Activated naive CD4-positive, alpha-beta T cell treated with Interleukin-2 at 50 U/mL for 16 hours (primary cell): Measurements from ENCODE around the gene ELMO1.

ENCODE experiments used
- DNase-seq: peaks from one replicate; pipeline ENCODE4 v3.0.0-alpha.2; 2020

Gene ELMO1

DNA sequence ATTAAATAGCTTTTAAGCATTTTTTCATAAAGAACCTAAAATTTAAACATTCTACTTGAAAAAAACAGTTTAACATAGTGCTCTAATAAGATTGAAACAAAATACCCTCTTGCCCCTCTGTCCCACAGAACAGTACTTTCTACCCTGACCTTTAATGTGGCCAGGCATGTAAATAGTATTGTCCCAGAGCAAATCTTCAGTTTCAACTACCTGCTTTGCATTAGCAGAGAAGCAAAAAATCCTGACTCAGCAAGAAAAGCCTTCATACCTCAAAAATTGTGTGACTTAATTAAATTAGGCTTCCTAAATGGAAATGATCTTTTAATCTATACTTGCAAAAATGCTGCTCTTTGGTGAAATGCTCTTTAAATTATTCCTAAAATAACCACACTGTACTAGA, 487.0 kb downstream of the ELMO1 start:
- no peak for DNase-seq

DNA sequence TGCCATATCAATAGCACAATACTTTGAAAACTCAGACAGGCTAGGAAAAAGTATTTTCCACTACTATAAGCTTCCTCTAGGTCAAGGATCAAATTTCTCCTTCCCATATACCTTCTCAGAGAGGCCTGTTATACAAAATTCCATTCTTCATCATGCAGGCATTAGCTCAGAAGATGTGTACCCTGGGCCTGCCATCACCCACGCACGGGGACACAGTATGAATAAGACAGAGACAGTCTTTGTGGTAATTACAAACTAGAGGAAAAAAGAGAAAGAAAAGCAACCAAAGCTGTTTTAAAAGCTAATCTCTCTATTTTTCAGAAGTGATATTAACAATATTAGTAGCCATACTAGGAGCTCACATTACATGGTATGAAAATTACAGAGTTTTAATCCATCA, 487.6 kb downstream of the ELMO1 start:
- DNase-seq, result peak; percentile 26

DNA sequence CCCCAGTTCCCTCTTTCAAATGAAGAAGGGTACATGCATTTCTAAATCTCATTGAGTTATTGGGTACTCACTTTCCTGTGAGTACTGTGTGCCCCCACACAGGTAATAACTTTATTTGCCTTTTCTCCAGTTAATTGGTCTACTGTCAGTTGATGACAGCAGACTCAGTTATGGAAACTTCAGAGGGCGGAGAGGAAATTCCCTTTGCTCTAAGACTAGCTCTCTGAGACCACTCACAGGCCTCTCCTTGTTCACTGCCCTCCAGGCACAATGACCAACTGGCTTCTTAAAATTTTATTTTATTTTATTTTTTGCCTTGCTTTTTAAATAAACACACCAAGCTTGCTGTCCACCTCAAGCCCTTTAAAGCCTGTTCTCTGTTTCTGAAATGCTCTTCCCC, 488.6 kb downstream of the ELMO1 start:
- no peak for DNase-seq

DNA sequence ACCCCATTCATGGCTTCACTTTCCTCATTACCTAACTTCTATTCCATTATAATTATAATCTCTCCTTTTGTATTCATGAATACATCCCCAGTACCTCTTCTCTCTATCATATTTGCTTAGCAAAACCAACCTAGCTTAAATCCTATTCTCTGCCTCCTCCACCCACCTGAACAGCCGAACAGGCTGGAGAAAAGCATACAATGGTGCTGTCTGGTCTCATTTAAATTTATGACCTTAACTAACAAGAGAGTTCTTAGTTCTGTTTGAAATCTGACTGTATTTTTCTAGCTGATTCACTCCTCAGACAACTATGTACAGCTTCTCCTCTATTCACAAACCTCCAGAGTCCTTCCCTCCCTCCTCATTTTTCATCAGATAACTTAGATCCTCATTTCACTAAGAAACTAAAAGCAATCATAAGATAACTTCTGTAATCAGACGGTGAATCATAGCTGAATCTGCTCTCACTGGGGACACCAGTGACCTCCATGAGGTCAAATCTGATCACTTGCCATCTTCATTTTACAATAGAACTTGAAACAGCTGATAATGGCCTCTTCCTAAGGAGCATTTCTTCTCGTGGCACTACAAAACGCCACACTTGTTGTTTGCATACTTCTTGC, 490.4 kb downstream of the ELMO1 start:
- DNase-seq, result no peak

DNA sequence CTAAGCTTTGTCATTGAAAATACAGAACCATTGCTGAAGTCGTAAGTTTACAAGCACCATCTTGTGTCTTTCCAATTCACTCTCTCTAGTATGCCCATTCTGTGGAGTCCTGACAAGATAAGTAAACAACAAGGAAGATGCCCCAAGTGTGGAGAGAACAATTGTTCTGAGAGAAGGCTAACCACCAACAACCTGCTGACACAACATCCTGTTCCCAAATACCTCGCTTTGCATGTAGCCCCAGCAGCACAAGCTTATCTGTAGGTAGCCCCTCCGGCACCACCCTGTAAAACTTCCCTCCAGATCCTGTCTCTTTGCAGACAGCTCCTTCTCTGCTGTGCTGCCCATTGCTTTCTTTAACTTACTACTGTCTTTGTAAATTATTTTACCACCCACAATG, 491.0 kb downstream of the ELMO1 start:
- DNase-seq, result no peak

DNA sequence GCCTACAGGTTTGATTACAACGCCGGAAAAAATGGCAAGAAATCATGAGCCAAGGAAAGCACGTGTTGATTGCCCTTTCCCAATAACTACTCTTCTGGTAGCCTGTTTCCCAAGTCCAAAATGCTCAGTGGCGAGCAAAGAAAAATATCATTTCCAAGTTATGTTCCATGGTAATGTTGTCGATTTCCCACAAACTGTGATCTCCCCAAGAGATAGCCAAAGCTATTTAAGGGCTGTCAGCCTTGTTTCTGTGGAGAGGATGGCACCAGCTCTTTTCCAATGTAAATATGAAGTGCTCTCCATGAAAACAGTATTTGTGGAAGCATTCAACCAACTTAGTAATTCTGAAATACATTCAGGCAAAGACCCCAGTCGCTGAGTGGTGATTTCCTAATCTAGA, 491.9 kb downstream of the ELMO1 start:
- no peak for DNase-seq

DNA sequence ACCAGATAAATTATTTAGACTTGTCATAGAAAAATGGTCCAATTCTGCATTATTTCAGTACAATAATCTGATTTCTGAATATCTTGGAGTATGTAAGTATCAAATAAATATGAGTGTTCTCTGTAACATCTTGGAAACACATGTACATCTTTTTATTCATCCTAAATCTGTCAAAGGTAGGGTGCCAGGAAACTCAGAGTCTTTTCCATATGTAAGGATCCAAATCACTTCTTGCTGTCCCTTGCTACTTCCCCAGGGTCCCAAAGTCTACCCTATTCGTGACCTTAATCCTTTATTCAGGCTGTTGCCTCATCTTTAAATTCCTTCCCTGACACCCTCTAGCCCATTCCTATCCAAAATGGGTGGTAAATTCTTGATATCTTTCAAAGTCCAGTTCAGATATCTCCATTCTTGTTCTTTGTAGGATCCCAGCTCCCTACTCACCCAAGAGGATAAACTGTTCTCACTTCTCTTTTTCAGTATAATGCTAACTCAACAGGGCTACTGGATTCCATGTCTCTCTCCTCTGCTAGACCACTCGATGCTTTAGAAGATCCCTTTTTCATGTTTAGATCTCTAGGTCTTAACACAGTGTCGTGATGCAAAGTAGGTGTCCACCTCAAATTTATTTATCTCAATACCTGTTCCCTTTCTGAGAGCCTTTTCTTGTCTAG, 493.1 kb downstream of the ELMO1 start:
- DNase-seq, result no peak

DNA sequence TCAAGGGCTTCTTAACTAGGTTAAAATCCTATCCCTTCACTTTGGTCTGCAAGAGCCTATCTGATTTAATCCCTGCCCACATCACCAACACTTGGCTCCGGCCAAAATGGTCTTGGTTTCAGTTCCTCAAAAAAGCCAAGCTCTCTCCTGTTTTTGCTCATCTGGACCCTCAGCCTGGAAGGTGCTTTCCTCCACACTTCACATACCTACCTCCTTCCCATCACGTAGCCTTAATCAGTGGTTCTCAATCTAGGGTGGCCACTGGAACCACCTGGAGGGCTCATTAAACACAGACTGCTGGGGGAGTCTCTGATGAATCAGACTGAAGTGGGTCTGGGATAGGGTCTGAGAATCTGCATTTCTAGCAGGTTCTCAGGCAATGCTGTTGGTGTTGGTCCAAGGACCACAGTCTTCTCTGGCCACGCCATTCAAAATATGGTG, 497.4 kb downstream of the ELMO1 start:
- DNase-seq, result no peak

DNA sequence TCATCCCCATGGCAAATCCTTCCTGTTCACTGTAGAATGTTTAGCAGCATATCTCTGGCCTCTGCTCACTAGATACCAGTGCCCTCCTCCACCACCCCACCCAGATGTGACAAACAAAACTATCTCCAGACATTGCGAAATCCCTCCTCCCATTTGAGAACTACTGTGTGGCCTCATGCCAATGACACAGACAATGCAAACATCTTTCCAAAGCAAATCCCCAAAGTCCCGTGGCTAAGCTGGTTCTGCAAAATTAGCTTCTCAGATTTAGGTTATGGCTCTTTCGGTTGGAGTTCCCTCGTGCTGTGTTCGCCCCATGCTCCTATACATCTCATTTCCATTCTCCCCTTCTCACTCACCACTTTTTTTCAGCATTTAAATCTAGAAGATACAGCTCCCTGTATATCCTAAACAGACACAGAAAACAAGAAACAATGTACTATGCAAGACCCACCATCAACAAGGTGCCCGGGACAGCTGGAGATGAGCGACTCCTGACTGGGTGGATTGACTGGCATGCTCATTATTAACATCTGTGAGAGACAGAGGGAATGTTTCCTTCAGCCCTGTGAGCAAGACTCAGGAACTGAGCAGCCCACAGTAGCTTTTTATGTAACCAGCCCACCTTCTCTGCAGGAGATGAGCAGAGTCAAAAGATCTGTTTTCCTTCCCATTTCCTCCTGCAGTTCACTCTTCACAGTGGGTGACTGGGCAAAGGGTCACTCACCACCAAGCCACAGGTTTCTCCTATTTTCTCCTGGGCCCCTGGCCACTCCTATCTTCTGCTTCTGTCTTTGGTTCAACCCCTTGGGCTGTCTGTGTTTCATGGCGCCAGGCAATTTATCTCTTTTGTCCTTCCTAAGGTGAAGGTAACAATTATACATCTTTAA, 498.7 kb downstream of the ELMO1 start:
- DNase-seq, result no peak

DNA sequence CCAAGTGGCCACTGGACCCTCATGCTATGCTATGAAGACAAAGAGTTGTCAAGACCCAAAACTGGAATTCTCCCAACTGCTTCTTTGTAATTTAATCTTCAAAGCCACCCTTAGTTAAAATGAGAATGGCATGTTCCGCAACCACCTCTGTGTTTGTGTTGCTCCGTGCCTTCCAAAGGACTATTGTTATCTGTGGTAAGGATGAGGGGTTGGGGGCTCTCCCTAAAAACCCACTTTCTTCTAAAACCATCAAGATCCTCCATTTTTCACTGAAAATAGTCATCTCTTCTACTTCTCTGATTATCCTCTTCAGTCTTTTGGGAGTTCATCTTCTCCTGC, 502.3 kb downstream of the ELMO1 start:
- no peak for DNase-seq

DNA sequence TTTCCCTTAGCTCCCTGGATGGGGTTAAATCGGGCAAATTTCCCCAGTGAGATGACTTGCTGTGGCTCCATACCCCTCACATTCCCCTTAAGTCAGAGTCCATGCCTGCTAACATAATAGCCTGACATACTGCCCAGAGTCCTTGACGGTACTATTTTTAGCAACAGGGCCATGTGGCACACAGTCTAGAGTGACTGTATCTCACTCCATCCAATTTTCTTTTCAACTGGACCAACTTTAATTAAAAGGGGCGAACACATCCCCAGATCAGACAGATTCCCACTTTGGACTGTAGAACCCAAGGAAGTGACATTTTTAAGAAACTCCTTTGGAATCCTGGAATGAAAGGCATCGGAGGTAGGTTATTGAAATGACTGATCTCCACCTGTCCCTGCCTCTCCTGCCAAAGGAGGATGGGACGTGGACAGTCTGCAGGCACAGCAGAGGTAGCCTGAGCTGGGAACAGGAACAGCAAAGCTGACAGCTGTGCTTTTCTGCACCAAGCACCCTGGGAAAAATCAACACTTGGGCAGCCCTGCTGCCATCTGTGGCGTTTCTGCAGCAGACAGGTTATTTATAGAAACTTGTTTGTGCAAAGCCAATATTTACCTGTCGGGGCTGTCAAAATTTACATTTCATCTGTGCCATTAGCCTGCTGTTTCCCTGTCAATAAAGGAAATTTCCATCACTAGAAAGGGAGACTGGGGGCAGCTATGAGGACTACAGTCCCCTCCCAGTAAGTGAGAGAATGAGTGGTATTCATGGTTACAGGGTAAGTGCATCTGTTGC, 502.9 kb downstream of the ELMO1 start:
- DNase-seq, result no peak

DNA sequence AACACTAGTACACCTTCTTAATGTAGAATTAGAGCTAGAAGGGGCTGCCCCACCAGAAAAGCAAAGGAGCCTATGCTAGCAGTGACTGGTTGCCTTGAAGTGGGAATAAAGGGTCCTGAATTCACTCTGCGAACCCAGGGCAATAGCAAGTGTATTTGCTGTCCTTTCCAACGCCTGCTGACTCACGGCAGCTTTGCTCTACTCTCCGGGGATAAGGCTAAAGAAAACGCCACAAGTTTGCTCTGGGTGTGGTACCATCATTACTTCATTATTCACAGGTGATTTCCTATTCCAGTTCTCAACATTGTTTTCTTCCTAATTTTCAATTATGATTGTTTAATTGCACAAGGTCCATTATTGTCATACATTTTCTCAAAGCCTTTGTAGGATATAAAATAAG, 503.8 kb downstream of the ELMO1 start:
- DNase-seq, result no peak

DNA sequence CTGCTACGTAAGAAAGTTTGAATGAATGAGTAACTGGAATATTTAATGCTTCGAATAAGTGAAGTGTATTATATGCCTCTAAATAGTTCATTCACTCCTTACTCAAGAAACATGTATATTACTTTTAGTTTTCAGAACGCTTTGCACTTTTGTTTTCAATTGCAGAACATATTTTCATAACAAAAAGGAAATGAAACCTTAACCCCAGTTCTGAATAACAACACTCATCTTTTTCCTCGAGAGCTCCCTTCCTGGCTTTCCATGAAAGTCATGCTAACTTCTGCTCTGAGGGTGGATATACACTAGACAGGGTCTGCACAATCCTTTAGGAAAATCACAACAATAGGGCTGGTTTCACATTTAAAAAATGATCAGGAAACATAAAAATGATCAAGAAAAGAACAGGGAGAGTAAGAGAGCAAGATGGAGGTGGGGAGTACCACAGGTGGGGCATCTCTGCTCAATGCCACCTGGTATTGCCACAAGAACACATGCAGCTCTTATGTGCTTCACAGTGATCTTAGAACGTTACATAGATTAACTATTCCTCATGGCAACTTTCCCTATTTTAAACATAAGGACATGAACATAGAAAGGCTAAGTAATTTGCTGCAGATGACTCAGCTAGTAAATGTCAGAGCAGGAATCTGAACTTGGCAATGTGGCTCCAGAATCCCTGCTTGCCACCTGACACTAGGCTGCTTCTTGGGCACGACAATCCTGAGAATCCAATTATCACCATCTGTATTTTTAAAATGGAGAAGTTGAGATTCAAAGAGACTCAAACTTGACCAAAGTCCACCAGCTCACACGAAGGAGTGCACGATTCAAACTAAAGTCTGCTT, 504.9 kb downstream of the ELMO1 start:
- DNase-seq, result no peak

DNA sequence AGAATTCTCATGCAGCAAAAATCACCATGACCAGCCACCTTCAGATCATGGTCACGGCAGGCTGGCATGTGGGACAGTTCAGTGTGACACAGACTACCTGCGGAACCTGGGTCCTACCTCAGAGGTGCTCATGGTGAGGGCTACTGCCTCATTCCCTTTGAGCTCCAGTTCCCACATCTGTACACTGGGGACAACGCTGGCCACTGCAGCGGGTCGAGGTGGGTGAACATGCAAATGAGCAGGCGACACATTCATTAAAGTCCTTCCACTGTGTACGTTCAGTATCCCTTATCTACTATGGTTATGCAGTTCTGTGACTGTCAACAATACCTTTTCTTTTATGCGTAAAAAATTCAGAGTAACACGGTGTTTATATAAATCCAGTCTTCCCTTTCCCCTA, 505.7 kb downstream of the ELMO1 start:
- DNase-seq, result no peak

DNA sequence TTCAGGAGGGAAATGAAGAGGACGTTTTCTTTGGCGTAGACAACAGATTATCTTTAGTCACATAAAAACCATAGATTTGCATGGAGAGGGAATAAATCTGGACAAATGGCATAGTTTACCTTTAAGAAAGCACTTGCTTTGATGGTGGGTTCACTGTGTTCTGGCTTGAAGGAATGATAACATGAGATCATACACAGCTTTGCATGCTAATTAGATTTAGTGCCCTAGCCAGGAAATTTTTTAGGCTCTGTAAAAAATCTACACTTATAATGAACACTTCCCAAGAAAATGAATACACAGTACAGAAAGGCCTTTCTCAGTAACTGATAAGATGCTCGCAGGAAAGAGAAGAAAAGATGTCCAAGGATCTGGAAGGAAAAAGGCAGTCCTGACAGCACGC, 506.1 kb downstream of the ELMO1 start:
- no peak for DNase-seq

DNA sequence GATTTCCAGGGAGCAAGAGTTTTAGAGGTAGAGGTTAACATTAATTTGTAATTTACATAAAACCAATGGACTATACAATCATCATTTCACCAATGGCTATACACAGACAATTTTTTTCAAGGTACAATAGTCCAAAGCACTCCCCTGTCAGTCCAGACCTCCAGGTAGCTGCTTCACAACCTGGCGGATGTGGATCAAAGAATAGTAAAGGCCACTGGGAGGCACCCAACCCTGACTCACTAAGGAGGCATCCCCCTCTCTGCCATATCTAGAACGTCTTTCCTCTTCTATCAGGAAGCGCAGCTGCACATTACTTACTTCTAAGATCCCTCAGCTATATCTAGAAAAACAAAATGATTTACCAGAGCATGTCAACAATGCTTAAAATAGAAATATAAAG, 506.6 kb downstream of the ELMO1 start:
- no peak for DNase-seq

DNA sequence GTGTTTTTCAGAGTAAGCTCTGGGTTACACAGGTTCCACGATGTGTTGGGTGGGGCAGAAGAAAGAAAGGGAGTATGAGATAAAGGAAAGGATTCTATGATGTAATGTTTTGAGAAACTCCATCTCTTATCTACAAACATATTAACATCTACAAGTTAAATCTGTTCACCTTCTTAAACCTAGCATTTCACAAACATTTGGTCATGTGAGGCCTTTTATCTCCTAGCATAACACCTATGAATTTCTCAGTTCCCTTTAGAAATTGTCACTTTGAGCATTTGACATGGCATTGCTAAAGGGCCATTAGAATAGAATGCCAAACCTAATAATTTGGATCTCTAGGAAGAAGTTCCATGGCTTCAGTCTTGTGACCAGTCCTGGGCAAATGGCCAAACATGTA, 507.3 kb downstream of the ELMO1 start:
- no peak for DNase-seq

DNA sequence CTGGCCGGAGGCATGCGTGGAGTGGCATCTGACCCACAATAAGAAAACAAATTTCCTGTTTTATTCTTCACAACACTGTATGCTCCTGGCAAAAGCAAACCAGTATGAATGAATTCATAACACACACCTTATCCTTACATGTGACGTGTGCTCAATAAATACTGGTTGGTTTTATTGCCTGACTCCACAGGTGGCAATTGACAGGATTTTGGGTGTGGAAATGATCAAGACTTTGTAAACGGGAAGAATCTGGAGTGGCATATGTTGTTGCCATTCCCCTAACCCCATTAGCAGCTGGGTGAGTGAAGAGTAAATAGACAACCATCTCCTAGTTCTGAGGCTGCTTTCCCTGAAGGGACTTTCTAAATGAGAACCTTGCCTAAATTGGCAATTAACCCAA, 508.8 kb downstream of the ELMO1 start:
- no peak for DNase-seq

DNA sequence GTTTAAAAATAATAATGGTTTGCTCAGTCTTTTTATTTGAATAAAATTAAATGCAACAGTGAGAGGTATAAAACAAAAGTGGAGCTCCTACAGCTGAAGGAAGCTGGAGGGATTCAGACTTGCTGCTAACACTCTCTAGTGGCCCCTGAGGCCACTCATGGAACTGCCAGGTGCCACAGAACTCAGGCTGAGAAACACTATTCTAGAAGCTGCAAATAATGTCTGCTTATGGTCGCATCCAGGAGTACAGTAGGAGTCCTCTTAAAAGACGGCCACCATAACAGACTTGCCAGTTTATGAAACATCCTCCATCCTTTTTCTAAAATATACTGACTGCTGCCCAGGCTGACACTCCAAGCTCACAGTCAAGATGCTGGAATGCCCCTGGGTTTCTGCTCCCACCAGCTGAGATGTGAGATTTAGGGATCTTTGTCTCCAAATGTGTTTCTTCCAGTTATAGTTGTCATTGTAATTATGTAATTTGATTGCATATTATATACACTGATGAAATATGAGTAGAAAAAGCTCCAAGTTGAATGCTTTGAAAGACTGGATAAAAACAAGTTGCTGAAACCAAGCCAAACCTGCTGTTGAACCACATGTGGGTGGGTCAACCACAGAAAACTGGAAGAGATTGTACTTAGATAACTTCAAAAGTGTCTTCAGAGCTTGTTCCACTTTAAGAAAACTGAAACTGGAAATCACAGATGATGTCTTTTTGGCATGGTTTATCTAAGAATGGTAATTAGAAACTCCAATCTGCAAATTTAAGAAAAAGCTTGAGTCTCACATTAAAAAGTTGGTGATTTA, 510.7 kb downstream of the ELMO1 start:
- no peak for DNase-seq

DNA sequence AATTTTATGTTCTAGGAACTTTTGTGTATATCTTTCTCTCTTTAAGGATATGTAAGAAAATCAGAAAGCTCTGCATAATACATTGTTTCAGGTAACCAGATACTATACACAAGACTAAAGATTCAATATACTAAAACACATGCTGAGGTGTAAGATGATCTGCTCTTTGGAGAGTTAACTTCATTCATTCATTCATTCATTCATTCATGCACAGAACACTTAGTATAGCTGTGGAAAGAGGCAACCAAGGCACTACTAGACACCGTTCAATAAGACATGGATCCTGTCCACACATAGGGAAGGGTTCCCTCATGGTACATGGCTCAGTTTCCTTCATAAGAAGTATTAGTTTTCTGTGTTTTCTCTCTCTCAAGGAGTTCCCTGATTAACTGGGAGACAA, 516.8 kb downstream of the ELMO1 start:
- no peak for DNase-seq

DNA sequence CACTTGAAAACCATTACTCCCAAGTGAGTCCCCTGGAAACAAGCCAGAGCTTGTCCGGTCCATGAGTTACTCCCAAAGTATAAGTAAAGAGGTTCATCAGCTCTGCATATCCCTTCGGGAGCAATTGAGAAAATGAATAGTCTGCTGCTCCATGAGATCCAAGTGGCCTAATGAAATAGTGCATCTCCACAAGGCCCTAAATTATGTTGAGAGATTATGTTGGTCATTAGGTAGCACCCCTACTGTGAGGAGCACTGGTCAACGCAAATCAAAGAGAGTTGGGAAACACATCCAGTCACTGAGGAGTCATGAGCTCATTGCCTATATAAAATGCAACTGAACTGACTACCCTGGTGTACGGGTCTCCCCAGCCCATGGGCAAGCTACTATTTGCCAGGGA, 518.9 kb downstream of the ELMO1 start:
- no peak for DNase-seq

DNA sequence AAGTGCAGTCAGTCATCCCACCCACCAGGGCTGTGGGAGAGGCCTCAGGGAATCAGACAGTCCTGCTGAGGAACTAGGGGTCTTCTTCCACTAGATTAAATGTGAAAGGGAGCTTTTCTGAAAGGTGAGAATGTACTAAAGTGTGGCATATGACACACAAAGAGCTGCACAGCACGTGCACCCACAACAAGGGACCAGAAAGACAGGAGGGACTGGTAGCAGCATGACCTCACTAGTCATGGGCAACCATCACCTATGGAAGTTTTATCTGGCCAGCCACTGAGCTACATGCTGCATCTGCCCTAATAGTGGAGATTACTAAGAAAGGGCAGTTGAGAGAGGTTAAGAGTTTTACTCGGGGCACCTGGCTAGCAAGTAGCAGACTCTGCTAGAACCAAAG, 519.9 kb downstream of the ELMO1 start:
- no peak for DNase-seq
